ENCODE measurements around the gene KBTBD8. TPM values are rescaled to one million over a fixed set of nuclear protein-coding genes. Genes with fewer than 3 reads are reported as not detected.

Gene KBTBD8
- total RNA-seq, 1 donor from 2014 or later, result 53.3 TPM

- no peaks in the 10 kb centered on the region for H3K27me3 Mint-ChIP-seq
- H3K4me3 Mint-ChIP-seq, result peak overlapping the region; percentile 75
- H3K27ac Mint-ChIP-seq, result peak overlapping the region; percentile 93
- H3K4me1 Mint-ChIP-seq, result peaks cover 52% of the 10 kb centered on the region
- CTCF ChIA-PET, result interaction anchor here (1.1 to 5.2 kb wide), 8 partner anchors 10 to 76 kb away, joined by 3 to 42 read pairs (median 10); partner anchors contain the start of gene KBTBD8
- TF ChIP-seq CTCF (IDR thresholded peaks at IDR 0.05), result no peak
- intact Hi-C loops (cut with micrococcal nuclease), result loop anchor here (1.0 to 10.0 kb wide), 9 partner anchors 27 to 827 kb away; partner anchors contain the start of genes SLC25A26 and SUCLG2
- DNase-seq (no peak), ATAC-seq (ENCODE audit: low read depth) (peak; percentile 89)
- peaks cover 10% of the 10 kb centered on the region for H3K9me3 Mint-ChIP-seq
- POLR2A ChIA-PET, result interaction anchor here (0.5 to 5.8 kb wide), 12 partner anchors 9 to 643 kb away, joined by 3 to 112 read pairs (median 7); partner anchors contain the start of genes KBTBD8 and SUCLG2
- H3K36me3 Mint-ChIP-seq (ENCODE audit: low read depth), result peaks cover 6% of the 10 kb centered on the region
Measured at GRCh38 chr3:67048067-67048714, 50.1 kb downstream of the KBTBD8 start.

GRCh38 chr3:67048715-67049074 is 50.6 kb downstream of the KBTBD8 start:
- POLR2A ChIA-PET, result interaction anchor here (0.5 to 5.8 kb wide), 13 partner anchors 9 to 831 kb away, joined by 3 to 112 read pairs (median 6); partner anchors contain the start of genes KBTBD8 and SUCLG2
- DNase-seq (no peak), ATAC-seq (ENCODE audit: low read depth) (peak; percentile 54)
- CTCF ChIA-PET, result interaction anchor here (1.1 to 5.2 kb wide), 7 partner anchors 11 to 77 kb away, joined by 3 to 42 read pairs (median 12); partner anchors contain the start of gene KBTBD8
- Mint-ChIP-seq H3K4me3 (peak overlapping the region; percentile 75), H3K9me3 (peaks cover 10% of the 10 kb centered on the region), H3K27me3 (no peaks in the 10 kb centered on the region), H3K36me3 (ENCODE audit: low read depth) (peaks cover 6% of the 10 kb centered on the region), H3K27ac (peak overlapping the region; percentile 92), H3K4me1 (peaks cover 50% of the 10 kb centered on the region)
- no peak for TF ChIP-seq CTCF (IDR thresholded peaks at IDR 0.05)
- intact Hi-C loops (cut with micrococcal nuclease), result loop anchor here (1.0 to 10.0 kb wide), 9 partner anchors 27 to 828 kb away; partner anchors contain the start of genes SLC25A26 and SUCLG2

GRCh38 chr3:67059443-67059842 is 61.3 kb downstream of the KBTBD8 start:
- no peak overlapping the region for H3K4me3 Mint-ChIP-seq
- H3K36me3 Mint-ChIP-seq (ENCODE audit: low read depth), result no peaks in the 10 kb centered on the region
- ATAC-seq (ENCODE audit: low read depth) (no peak), DNase-seq (no peak)
- intact Hi-C loops (cut with micrococcal nuclease), result no loop called here
- peaks cover 19% of the 10 kb centered on the region for H3K9me3 Mint-ChIP-seq
- TF ChIP-seq CTCF (IDR thresholded peaks at IDR 0.05), result no peak
- H3K27ac Mint-ChIP-seq, result no peak overlapping the region
- ChIA-PET POLR2A (no interaction called here), CTCF (no interaction called here)
- peaks cover 20% of the 10 kb centered on the region for H3K4me1 Mint-ChIP-seq
- no peaks in the 10 kb centered on the region for H3K27me3 Mint-ChIP-seq

All from activated B cell treated with CpG ODN at 0.5 μM for 24 hours (primary cell).